Parathyroid adenoma (tissue), 2 donors: ENCODE measurements around the gene ZNF148.

ENCODE experiments used
- H2AFZ ChIP-seq: fragments of 300-600 bp; sonication (generic); one replicate; pipeline ENCODE4 v1.7.0; 2017; ENCODE audit warnings: antibody characterized with exemption, mild to moderate bottlenecking
- H3K27ac ChIP-seq: fragments of 300-600 bp; sonication (generic); one replicate; pipeline ENCODE4 v1.7.0; 2017
- H3K27me3 ChIP-seq: fragments of 300-600 bp; sonication (generic); one replicate; pipeline ENCODE4 v1.7.0; 2017; ENCODE audit warnings: low read length; ENCODE audit not compliant: control insufficient read depth, insufficient read depth
- H3K36me3 ChIP-seq: fragments of 300-600 bp; sonication (generic); one replicate; pipeline ENCODE4 v1.7.0; 2017; ENCODE audit warnings: low read length; ENCODE audit not compliant: control insufficient read depth, insufficient read depth
- H3K4me1 ChIP-seq: fragments of 300-600 bp; sonication (generic); one replicate; pipeline ENCODE4 v1.7.0; 2017; ENCODE audit warnings: control low read depth
- H3K4me2 ChIP-seq: fragments of 300-600 bp; sonication (generic); one replicate; pipeline ENCODE4 v1.7.0; 2017; ENCODE audit warnings: low read length
- H3K4me3 ChIP-seq: fragments of 300-600 bp; sonication (generic); one replicate; pipeline ENCODE4 v1.7.0; 2017; ENCODE audit warnings: low read depth, low read length
- H3K79me2 ChIP-seq: fragments of 300-600 bp; sonication (generic); one replicate; pipeline ENCODE4 v1.7.0; 2017; ENCODE audit warnings: control low read depth
- H3K9ac ChIP-seq: fragments of 300-600 bp; sonication (generic); one replicate; pipeline ENCODE4 v1.7.0; 2017; ENCODE audit warnings: mild to moderate bottlenecking
- H3K9me3 ChIP-seq: fragments of 300-600 bp; sonication (generic); one replicate; pipeline ENCODE4 v1.7.0; 2017; ENCODE audit warnings: low read length; ENCODE audit not compliant: control insufficient read depth
- CTCF ChIP-seq: fragments of 300-600 bp; sonication (generic); IDR thresholded peaks from one replicate; pipeline ENCODE4 v1.7.0; 2017; ENCODE audit warnings: antibody characterized with exemption, mild to moderate bottlenecking
- donor health status: primary hyperparathyroidism.

Gene ZNF148

DNA sequence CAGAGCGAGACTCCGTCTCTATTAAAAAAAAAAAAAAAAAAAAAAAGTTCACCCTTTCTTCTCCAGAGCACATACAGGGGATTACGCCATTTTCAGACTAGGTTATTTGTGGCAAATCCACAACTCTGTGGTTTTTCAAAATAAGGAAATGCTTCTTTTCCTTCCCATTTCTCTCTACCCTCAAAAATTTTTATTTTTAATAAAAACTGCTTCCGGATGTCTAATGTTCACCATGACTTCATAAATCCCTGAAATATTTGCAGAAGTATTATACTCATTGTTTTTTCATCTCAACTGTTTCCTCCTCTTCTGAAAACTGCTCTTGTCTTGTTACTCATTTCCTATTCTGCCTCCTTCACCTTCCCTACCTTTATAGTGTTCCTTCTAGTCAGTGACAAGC, 117.6 kb downstream of the ZNF148 start:
- Histone ChIP-seq H3K4me3 (no peak overlapping the region), H3K9me3 (no peaks in the 10 kb centered on the region), H3K4me2 (no peak overlapping the region), H3K27me3 (no peaks in the 10 kb centered on the region), H3K4me1 (no peaks in the 10 kb centered on the region), H3K27ac (no peak overlapping the region), H2AFZ (no peak overlapping the region), H3K36me3 (peaks cover 3% of the 10 kb centered on the region), H3K9ac (no peak overlapping the region), H3K79me2 (peaks cover 2% of the 10 kb centered on the region)
- TF ChIP-seq CTCF = no peak

DNA sequence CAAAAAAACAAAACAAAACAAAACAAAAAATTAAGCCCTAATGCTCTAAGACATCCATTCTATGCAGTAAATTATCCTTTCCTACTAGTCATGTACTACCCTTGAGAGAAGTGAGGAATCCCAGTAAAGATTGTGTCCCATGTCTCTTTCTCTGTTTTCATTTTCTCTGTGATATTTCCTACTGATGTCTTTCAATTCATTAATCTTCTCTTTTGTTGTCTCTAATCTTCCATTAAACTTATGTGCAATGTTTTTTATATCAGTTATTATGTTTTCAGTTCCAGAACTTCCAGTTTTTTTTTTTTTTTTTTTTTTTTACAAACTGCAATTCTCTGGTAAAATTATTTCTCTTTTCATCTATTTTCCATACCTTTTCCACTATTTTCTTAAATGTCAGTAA, 118.5 kb downstream of the ZNF148 start:
- Histone ChIP-seq H3K27me3 (no peaks in the 10 kb centered on the region), H3K27ac (no peak overlapping the region), H3K4me2 (no peak overlapping the region), H3K4me3 (no peak overlapping the region), H3K9me3 (no peaks in the 10 kb centered on the region), H3K9ac (no peak overlapping the region), H3K79me2 (peaks cover 2% of the 10 kb centered on the region), H3K36me3 (peaks cover 3% of the 10 kb centered on the region), H2AFZ (no peak overlapping the region), H3K4me1 (no peaks in the 10 kb centered on the region)
- TF ChIP-seq CTCF = no peak

DNA sequence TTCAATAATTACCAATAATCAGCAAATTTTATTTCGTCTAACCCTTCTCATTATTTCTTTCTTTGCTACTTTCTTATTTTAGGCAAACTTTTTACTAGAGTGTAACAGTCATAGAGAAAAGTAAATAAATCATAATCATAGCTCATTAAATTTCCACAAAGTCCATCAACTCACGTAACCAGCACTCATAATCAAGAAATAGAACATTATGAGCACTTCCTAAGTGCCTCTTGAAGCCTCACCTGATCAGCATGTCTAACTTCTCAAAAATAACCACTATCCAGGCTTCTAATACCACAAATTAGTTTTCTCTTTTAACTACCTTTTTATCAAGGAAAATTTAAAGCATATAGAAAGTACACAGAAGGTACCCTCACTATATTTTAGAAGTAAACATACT, 124.2 kb downstream of the ZNF148 start:
- no peak for TF ChIP-seq CTCF
- no peaks in the 10 kb centered on the region for H3K36me3 ChIP-seq
- no peak overlapping the region for H3K27ac ChIP-seq
- no peaks in the 10 kb centered on the region for H3K9me3 ChIP-seq
- H3K4me1 ChIP-seq = no peaks in the 10 kb centered on the region
- peaks cover under 1% of the 10 kb centered on the region for H3K79me2 ChIP-seq
- no peak overlapping the region for H3K4me3 ChIP-seq
- H3K9ac ChIP-seq = no peak overlapping the region
- no peak overlapping the region for H3K4me2 ChIP-seq
- H3K27me3 ChIP-seq = no peaks in the 10 kb centered on the region
- no peak overlapping the region for H2AFZ ChIP-seq

DNA sequence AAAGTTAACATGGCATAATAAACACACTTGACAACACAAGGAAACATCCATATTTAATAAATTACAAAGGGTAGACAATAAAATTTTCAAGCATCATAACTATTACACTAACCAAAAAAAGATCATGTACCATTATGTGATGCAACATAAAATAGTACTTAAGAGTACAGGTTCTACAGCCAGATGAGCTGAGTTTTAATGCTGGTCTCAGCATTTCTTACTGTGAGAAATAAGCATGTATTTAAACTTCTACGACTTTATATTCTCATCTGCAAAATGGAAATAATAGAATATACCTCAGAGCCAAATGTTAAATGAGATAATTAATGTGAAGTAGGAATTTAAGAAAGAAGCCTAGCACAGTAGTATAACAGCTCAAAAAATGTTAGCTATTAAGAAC, 128.9 kb downstream of the ZNF148 start:
- Histone ChIP-seq H3K79me2 (no peaks in the 10 kb centered on the region), H3K9me3 (no peaks in the 10 kb centered on the region), H3K4me3 (no peak overlapping the region), H3K27ac (no peak overlapping the region), H3K27me3 (no peaks in the 10 kb centered on the region), H3K4me2 (no peak overlapping the region), H3K36me3 (no peaks in the 10 kb centered on the region), H3K9ac (no peak overlapping the region), H3K4me1 (no peaks in the 10 kb centered on the region), H2AFZ (no peak overlapping the region)
- TF ChIP-seq CTCF = no peak

- H3K4me3 ChIP-seq = no peak overlapping the region
- H3K27me3 ChIP-seq = no peaks in the 10 kb centered on the region
- H3K27ac ChIP-seq = no peak overlapping the region
- no peaks in the 10 kb centered on the region for H3K36me3 ChIP-seq
- H3K9ac ChIP-seq = no peak overlapping the region
- no peaks in the 10 kb centered on the region for H3K4me1 ChIP-seq
- H3K4me2 ChIP-seq = no peak overlapping the region
- no peaks in the 10 kb centered on the region for H3K79me2 ChIP-seq
- no peak for TF ChIP-seq CTCF
- no peak overlapping the region for H2AFZ ChIP-seq
- H3K9me3 ChIP-seq = no peaks in the 10 kb centered on the region
These were observed 129.6 kb downstream of the ZNF148 start for GRCh38 chr3:125245521-125245920.
